Hematopoietic multipotent progenitor cell treated with erythropoietin and hydrocortisone succinate and interleukin-3 and kit ligand, for 17 days (in vitro differentiated cells): ENCODE data around the gene POLR2L.

Experiments
- DNase-seq: peaks from one replicate; pipeline ENCODE4 v3.0.0-alpha.2; 2015; ENCODE audit warnings: low spot score

POLR2L gene

DNA sequence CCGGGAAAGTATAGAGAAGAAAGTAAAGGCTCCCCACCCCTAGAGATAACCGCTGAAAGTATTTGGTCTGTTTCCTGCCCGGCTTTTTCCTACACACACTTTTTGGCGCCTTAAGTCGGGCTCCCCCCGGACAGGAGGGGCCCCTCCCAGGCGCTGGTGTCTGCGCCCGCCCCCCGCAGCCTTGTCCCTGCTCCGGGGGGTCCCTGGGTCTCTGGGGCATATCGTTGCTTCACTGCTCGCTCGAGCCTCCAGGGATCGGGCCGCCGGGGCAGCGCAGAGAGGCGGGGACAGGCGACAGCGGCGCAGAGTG lies 15.5 kb downstream of the POLR2L start:
- DNase-seq = no peak

DNA sequence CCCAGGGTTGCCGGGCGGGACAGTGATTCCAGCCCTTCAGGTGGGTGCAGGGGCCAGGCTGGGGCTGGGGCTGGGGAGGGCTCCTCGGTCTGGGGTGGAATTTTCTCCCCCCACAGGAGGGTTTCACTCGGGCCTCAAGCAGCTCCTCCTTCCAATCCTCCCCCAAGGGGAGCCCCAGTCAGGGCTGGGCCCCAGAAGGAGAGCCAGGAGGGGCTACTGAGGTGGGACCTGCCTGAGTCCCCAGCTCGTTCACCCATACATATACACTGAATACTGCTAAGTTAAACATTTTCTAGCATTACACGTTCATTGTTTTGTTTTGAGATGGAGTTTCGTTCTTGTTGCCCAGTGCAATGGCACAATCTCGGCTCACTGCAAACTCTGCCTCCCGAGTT lies 16.1 kb downstream of the POLR2L start:
- no peak for DNase-seq

DNA sequence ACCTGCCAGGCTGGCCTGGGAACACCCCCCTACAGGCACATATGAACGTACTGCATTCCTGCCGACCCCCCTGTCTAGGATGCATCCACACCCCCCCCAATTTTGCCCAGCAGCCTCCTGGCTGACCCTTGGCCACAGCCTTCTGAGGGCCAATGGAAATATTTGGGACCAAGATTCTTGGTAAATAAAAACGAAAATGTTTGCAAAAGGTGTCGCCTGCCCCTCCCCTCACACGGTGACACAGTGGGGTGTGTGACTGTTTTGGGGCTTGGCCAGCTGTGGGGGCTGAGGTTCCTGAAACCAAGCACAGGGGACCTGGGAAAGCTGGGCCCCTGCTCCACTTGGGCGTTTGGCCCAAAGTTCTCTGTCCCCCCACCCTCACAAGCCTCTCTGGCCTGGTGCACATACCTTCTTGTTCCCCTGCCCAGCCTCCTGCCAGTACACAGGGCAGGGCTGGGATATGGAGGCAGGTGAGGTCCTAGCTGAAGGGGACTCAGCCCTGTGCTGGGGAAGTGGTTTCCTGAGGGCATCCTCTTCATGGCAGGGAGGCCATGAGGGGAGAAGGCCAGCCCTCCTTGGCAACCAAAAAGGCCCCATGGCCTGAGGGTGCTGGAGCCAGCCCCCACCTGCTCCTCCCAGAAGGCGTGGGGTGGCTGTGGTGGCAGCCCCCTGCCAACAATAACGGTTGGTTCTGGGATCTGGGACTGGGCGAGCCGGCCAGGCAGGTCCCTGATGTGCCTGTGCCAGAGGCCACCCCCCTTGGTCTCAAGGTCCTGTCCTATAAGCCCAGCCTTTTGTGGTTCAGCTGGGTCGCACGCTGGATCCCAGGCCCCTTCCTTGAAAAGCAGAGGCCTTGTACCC lies 16.7 kb downstream of the POLR2L start:
- DNase-seq = no peak

GRCh38 chr11:824942-825341 lies 17.4 kb downstream of the POLR2L start:
- no peak for DNase-seq

DNA sequence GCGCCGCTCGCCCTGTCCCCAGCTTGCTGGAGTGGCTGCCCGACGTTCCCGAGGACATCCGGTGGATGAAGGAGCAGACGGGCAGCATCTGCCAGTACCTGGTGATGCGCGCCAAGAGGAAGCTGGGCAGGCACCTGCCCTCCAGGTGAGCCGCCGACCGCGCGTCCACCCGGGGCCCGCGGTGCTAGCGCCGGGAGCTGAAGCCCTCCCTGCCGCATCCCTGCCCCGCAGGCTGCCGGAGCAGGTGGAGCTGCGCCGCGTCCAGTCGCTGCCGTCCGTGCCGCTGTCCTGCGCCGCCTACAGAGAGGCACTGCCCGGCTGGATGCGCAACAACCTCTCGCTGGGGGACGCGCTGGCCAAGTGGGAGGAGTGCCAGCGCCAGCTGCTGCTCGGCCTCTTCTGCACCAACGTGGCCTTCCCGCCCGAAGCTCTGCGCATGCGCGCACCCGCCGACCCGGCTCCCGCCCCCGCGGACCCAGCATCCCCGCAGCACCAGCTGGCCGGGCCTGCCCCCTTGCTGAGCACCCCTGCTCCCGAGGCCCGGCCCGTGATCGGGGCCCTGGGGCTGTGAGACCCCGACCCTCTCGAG lies 17.9 kb downstream of the POLR2L start:
- no peak for DNase-seq

GRCh38 chr11:823441-824291 lies 18.7 kb downstream of the POLR2L start:
- no peak for DNase-seq

- DNase-seq = no peak
Measured at GRCh38 chr11:821512-822371, 20.6 kb downstream of the POLR2L start.

DNA sequence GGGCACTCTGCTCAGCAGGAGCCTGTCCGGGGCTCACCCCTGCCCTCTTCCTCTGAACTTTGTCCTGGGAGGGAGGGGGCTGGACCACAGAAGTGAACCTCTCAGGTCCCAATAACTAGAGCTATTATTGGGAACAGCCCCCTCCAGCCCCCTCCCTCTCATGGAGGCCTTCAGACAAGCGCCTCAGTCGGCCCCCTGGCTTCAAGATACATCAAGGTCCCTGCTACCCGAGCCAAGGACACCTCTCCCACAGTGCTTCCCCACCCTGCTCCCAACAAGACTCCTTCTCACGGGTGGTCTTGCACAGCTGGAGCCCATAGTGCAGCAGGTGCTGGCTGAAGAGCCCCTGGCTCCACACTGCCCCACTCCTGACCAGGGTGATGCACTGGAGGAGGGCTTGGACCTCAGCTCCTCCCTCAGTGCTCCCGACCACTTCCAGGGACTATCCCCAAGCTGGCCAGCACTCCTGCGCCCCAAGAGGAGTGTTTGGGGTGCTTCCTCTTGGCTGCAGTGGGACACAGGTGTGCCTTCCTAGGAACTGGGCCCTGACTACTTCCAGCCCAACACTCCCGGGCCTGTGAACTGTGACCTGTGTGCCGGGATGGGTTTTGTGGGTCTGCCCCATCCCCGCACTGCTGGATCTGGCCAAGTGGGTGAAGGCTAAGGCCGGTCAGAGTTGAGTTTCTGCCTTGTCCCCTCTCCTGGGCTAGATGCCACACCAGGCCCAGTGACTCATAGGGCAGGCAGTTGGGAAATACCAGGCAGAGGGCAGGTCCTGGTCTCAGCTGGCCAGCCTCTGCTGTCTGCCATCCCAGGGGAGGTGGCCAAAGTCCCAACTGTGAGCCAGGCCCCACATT lies 21.4 kb downstream of the POLR2L start:
- DNase-seq = peak; percentile 35

DNA sequence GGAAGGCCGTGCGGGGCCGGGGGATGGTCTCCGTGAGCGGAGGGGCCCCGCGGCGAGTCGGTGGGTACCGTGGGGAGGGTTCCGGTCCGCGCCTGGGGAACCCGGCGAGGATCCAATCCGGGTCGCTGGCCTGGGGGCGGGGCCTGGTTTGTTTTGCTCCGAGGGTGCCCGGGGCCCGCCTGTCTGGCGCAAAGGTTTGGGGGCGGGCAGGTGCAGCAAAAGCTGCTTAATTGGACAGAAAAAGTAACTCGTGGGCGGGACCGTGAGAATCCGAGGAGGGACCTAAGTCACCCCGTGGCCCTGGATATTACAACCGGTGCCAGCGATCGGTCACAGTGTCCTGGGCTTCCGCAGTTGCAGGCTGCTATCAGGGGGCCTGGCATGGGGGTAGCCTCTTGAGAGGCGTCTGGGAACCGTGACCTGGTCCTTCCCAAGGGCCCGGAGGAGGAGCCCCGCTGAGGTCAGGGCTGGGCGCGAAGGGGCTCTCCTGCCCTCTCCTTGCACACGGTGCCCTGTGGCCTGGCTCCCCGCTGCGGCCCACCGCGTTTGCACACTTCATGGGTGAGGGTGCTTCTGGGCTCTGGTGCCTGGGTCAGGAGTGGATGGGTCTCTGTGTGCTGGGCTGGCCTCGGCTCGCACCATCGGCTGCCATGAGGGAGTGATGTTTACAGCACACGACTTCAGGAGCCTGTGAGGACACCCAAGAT lies 22.2 kb downstream of the POLR2L start:
- DNase-seq = peak; percentile 93

- DNase-seq = peak; percentile 93
Measured at GRCh38 chr11:819129-819931, 23.0 kb downstream of the POLR2L start.

- DNase-seq = no peak
Measured at GRCh38 chr11:818396-819128, 23.8 kb downstream of the POLR2L start, which contains the start of gene PNPLA2. Gene PNPLA2, plus strand, starts transcription at chr11:818914. Its CDS starts 805 bp downstream, at chr11:819719.

DNA sequence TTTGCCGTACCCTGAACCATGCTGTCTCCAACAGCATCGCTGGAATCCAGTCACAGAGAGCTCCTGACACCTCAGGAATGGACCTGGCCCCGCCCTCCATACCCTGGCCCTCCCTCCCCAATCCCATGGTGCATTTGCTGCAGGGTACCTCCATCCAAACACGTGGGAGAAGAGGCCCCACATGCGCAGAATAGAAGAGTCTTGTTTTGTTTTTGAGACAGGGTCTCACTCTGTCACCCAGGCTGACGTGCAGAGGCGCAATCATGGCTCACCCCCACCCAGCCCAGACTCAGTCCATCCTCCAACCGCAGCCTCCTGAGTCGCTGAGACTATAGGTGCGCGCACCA lies 25.9 kb downstream of the POLR2L start:
- DNase-seq = no peak

DNA sequence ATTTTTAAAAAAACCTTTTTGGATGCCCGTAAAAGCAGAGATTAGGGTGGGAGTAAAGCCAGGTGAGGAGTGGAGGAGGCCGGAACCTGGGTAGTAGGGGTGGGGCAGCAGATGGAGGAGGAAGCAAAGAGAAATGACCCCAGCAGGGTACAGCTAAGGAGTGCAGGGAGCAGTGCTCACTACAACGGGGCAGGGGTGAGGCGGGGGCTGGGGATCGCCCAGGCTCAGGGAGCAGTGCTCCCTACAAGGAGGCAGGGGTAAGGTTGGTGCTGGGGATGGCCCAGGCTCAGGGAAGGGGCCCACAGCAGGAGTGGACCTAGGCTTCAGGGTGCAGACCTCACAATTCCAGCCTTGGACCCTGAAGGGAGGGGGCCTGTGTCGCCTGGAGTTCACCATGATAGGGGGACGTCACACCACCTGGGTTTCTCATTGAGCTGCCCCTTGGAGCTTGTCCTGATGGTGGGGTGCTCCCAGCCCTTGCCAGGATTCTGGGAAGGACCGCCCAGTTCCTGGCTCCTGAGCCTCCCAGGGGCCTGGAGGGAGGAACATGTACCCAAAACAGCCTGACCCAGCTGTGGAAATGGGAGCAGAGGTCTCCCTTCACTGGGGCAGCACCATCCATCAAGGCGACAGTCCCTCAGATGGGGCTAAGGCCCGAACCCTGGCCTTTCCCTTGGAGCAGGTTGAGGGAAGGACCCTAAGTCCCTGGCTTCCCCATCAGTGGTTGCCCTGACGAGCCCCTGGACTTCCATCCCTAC lies 26.5 kb downstream of the POLR2L start:
- no peak for DNase-seq

GRCh38 chr11:813456-814096 lies 28.8 kb downstream of the POLR2L start:
- no peak for DNase-seq

GRCh38 chr11:813072-813455 lies 29.3 kb downstream of the POLR2L start:
- no peak for DNase-seq

- no peak for DNase-seq
Measured at GRCh38 chr11:812390-812789, 29.9 kb downstream of the POLR2L start.

DNA sequence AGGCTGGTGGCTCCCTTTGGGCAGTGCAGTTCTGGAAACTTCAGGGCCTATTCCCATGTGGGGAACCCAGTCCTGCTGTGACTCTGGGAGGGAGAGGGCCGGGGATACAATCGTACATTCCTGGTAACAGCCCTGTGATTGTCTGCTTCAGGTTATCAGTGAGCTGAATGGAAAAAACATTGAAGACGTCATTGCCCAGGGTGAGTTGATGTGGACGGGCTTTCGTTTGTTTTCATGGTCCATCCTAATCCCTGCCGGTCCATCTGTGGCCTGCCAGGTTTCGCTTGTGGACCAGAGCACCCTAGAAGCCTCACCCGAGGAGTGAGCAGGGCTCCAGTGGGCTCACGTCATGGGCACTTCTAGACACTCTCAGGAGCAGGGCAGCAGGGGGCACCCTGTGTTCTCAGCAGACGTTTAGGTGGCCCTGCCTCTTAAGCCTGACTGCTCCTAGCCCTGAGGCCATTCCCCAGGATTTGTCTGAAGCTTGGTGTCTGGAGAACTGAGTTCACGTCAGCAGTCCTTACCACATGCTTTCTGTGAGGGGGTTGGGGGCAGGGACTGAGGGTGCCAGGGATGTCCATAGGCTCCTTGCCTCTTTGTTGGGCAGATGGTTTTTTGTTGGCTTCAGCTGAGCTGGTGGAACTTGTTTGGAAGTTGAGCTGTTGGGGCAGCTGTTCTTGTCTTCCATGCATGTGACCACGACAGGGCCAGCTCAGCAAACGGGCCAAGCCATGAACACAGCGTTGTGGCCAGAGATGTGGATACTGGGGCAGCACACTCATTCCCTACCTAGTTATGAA lies 30.7 kb downstream of the POLR2L start:
- DNase-seq = no peak
